Peyer's patch (tissue), 4 donors: ENCODE measurements around the gene RNF114. TPM values are rescaled to one million over a fixed set of nuclear protein-coding genes. Genes with fewer than 3 reads are reported as not detected.

Source experiments
- DNase-seq, 3 donors: peaks; one replicate each; pipeline ENCODE4 v3.0.0-alpha.2; 2017 to 2019
- H3K27ac ChIP-seq, 4 donors: fragments of 200-600 bp; sonication (generic); one replicate each; pipeline ENCODE4 v1.5.1; 2016 to 2019
- H3K27me3 ChIP-seq, 2 donors: fragments of 200-600 bp; sonication (generic); one replicate each; pipeline ENCODE4 v1.5.1; 2019
- H3K36me3 ChIP-seq, 3 donors: fragments of 200-600 bp; sonication (generic); one replicate each; pipeline ENCODE4 v1.5.1; 2016 to 2019
- H3K4me1 ChIP-seq, 4 donors: fragments of 200-600 bp; sonication (generic); one replicate each; pipeline ENCODE4 v1.5.1; 2016 to 2019
- H3K4me3 ChIP-seq, 4 donors: fragments of 200-600 bp; sonication (generic); 1 replicate in 3 of 4; 2 replicates in 1 of 4; pipeline ENCODE4 v1.5.1; 2016 to 2019; ENCODE audit warnings: mild to moderate bottlenecking in 1 of 4
- H3K9me3 ChIP-seq, 4 donors: fragments of 200-600 bp; sonication (generic); one replicate each; pipeline ENCODE4 v1.5.1; 2016 to 2019; ENCODE audit warnings: mild to moderate bottlenecking in 1 of 4
- POLR2A ChIP-seq, 2 donors: fragments of 450-650 bp; IDR thresholded peaks; one replicate each; pipeline ENCODE4 v1.5.1; 2017; ENCODE audit warnings: antibody characterized with exemption in 2 of 2, mild to moderate bottlenecking in 2 of 2, moderate library complexity in 2 of 2
- total RNA-seq, 4 donors: library from RNA; depleted of rRNA; stranded (reverse); fragments of >200 nt; gene quantifications; one replicate each; pipeline ENCODE4 v1.1.0, GENCODE V29; 2016
- TF ChIP-seq, protein P1 (sequence below), 6 experiments: fragments of 450-650 bp in 4 of 6; fragments of 200-600 bp in 2 of 6; sonication (generic) in 1 of 6; IDR thresholded peaks; one replicate each; pipeline ENCODE4 v1.5.1; 2017 to 2019; ENCODE audit warnings: antibody characterized with exemption in 6 of 6, mild to moderate bottlenecking in 3 of 6, moderate library complexity in 1 of 6

RNF114 gene
- total RNA-seq, 4 donors from 2014 or later = 205 to 275 (median 259) TPM

DNA sequence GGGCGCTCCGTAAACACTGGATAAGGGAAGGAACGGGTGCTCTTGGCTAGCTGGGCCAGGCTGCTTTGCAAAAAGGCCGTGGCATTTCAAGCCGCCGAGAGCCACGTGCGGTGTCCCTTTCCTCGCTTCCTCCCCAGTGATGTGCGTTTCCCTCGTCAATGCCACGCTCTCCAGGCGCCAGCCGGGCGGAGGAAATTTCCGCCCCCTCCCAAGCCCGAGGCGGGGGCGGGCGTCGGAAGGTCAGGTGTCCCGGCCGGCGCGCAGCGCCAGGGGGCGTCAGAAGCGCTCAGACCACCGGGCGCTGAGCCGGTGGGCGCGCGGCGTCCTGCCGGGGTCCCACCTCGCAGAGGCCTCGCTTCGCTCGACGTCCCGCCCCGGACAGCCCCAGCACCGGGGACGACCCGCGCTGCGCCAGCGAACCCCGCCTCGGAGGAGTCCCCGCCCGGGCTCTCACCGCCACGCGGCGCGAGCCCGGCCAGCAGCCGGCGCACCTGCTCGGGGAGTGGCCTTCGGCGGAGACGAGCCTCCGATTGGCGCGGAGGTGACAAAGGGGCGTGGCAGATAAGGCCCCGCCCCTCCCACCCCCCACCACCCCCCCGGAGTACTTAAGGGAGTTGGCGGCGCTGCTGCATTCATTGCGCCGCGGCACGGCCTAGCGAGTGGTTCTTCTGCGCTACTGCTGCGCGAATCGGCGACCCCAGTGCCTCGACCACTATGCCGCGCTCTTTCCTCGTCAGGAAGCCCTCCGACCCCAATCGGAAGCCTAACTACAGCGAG lies 46.3 kb downstream of the RNF114 start, which contains the start of gene SNAI1:
TSS of gene SNAI1 (plus strand) at position 635 of the 777 bp plus-strand sequence. CDS start at position 715, 80 bp downstream.
- Histone ChIP-seq H3K4me3 (peak within 1 kb of the TSS; percentile 21 to 61 (median 51)), H3K27me3 (no peaks in the 10 kb centered on the region), H3K4me1 (peaks cover 3 to 28% (median 15%) of the 10 kb centered on the region in 4 donors), H3K36me3 (no peaks in the 10 kb centered on the region), H3K9me3 (no peaks in the 10 kb centered on the region), H3K27ac (peak within 1 kb of the TSS; percentile 21 to 66 (median 58))
- DNase-seq = peak; percentile 81 to 90 (median 90)
- TF ChIP-seq, protein P1, sequence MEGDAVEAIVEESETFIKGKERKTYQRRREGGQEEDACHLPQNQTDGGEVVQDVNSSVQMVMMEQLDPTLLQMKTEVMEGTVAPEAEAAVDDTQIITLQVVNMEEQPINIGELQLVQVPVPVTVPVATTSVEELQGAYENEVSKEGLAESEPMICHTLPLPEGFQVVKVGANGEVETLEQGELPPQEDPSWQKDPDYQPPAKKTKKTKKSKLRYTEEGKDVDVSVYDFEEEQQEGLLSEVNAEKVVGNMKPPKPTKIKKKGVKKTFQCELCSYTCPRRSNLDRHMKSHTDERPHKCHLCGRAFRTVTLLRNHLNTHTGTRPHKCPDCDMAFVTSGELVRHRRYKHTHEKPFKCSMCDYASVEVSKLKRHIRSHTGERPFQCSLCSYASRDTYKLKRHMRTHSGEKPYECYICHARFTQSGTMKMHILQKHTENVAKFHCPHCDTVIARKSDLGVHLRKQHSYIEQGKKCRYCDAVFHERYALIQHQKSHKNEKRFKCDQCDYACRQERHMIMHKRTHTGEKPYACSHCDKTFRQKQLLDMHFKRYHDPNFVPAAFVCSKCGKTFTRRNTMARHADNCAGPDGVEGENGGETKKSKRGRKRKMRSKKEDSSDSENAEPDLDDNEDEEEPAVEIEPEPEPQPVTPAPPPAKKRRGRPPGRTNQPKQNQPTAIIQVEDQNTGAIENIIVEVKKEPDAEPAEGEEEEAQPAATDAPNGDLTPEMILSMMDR (IDR thresholded peaks at IDR 0.05) = peak; percentile 25 to 56 (median 47)
- peak; percentile 62 to 74 for TF ChIP-seq POLR2A (IDR thresholded peaks at IDR 0.05)

DNA sequence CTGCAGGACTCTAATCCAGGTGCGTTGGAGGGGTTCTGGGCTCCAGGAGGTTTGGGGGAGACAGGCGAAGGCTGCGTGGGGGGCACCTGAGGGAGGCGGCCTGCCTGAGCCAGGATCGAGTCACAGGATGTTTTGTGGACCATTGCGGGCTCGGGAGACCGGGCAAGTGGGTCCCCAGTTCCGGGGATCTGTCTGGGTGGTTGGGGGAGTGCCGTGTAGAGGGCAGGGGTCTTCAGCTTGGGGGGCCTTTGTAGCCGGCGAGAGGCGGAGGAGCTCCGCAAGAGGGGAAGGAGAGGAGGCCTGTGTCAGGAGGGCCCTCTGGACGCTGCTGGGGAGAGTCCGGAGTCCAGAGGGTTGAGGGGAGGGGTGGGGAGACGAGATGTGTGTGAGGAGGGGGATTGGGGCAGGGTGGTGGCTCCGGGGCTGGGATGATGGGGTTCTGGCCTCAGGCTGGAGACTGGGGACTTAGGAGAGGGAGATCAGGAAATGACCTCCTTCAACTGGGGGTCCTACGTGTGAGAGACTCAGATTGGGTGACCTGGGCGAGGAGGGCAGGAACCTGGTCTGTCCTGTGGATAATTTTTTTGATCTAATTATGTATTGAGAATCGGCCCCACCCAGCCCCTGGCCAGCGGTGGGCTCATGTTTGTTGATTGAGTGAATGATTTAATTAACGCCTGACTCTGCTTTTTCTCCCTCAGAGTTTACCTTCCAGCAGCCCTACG lies 47.1 kb downstream of the RNF114 start:
- TF ChIP-seq, protein P1 (IDR thresholded peaks at IDR 0.05) = no peak
- no peak for TF ChIP-seq POLR2A (IDR thresholded peaks at IDR 0.05)
- H3K27ac ChIP-seq = peak overlapping the region; percentile 21 to 66 (median 58)
- no peak for DNase-seq
- H3K4me3 ChIP-seq = peak overlapping the region; percentile 11 to 61 (median 51)
- H3K9me3 ChIP-seq = no peaks in the 10 kb centered on the region
- H3K36me3 ChIP-seq = no peaks in the 10 kb centered on the region
- H3K27me3 ChIP-seq = no peaks in the 10 kb centered on the region
- H3K4me1 ChIP-seq = peaks cover 3 to 28% (median 15%) of the 10 kb centered on the region in 4 donors

GRCh38 chr20:49983848-49984408 lies 47.7 kb downstream of the RNF114 start:
- Histone ChIP-seq H3K9me3 (no peaks in the 10 kb centered on the region), H3K27me3 (no peaks in the 10 kb centered on the region), H3K36me3 (no peaks in the 10 kb centered on the region), H3K4me3 (peak overlapping the region in 2 of 4 donors; percentile 46 to 56), H3K4me1 (peaks cover 3 to 30% (median 15%) of the 10 kb centered on the region in 4 donors), H3K27ac (peak overlapping the region in 2 of 4 donors; percentile 21 to 66)
- no peak for DNase-seq
- TF ChIP-seq POLR2A (IDR thresholded peaks at IDR 0.05) = no peak
- TF ChIP-seq, protein P1 (IDR thresholded peaks at IDR 0.05) = no peak

- H3K4me3 ChIP-seq = peak overlapping the region in 1 of 4 donors; percentile 46
- H3K36me3 ChIP-seq = no peaks in the 10 kb centered on the region
- H3K27ac ChIP-seq = peak overlapping the region in 1 of 4 donors; percentile 66
- no peaks in the 10 kb centered on the region for H3K9me3 ChIP-seq
- no peaks in the 10 kb centered on the region for H3K27me3 ChIP-seq
- no peak for DNase-seq
- TF ChIP-seq, protein P1 (IDR thresholded peaks at IDR 0.05) = no peak
- TF ChIP-seq POLR2A (IDR thresholded peaks at IDR 0.05) = no peak
- H3K4me1 ChIP-seq = peaks cover 0 to 27% (median 13%) of the 10 kb centered on the region in 4 donors
These were observed 48.4 kb downstream of the RNF114 start for GRCh38 chr20:49984426-49985153.

GRCh38 chr20:49985157-49985556 lies 49.0 kb downstream of the RNF114 start:
- Histone ChIP-seq H3K9me3 (no peaks in the 10 kb centered on the region), H3K27me3 (no peaks in the 10 kb centered on the region), H3K4me1 (peaks cover 0 to 32% (median 13%) of the 10 kb centered on the region in 4 donors), H3K36me3 (no peaks in the 10 kb centered on the region), H3K27ac (no peak overlapping the region), H3K4me3 (peak overlapping the region in 1 of 4 donors; percentile 46)
- TF ChIP-seq, protein P1 (IDR thresholded peaks at IDR 0.05) = no peak
- TF ChIP-seq POLR2A (IDR thresholded peaks at IDR 0.05) = no peak
- no peak for DNase-seq
